H54 (cell line): Measurements from ENCODE around the gene GLIS2.
A peak's percentile ranks its signal among the peaks of the same experiment; 100 is the strongest.

Experiments
- DNase-seq: peaks from one replicate; pipeline ENCODE4 v3.0.0; 2011; ENCODE audit warnings: low spot score, mixed read lengths; ENCODE audit not compliant: insufficient read length
- FAIRE-seq: peaks from 3 replicates; lab custom pipeline; 2011; peaks lifted over from hg19 to GRCh38; lab: Jason Lieb, UNC
- POLR2A ChIP-seq: IDR thresholded peaks from 2 replicates; pipeline ENCODE4 v1.6.1; 2011; ENCODE audit warnings: low read depth, mild to moderate bottlenecking, low read length

Gene GLIS2

GRCh38 chr16:4364196-4365013 is 48.5 kb downstream of the GLIS2 start:
- DNase-seq (no peak), FAIRE-seq (no peak)
- TF ChIP-seq POLR2A: no peak

DNA sequence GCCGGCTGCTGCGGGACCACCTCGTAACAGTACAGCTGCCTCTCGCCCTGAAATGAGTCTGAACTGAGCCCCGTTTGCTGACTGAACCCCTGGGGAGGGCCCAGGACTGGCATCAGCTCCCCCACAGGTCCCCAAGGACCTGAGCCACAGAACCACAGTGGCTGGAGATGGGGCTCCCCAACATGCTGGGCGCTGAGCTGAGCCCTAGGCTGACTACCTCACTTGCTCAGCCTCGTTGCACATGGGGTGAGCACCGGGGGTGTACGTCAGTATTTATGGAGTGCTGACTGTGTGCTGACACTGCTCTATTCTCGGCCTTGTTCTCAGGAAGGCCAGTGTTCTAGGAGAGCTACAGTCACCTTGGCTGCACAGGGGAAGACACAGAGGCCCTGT is 49.1 kb downstream of the GLIS2 start:
- no peak for DNase-seq
- no peak for TF ChIP-seq POLR2A
- FAIRE-seq: no peak

DNA sequence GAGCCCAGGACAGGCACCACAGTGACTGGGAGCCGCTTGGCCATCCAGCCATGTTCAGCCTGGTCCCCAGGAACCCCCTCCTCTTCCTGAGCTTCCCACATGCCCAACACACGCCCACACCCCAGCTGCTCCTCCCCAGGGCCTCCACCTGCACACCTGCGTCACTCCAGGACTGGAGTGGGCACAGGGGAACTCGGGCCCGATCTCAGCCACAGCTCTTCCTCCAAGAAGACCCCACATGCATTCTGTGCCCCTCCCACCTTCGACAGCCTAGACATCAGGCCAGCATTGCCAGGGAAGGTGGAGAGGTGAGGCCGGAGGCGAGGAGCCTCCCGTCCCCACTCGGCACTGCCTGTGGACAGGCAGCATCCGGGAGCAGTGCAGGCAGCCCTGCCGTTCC is 49.7 kb downstream of the GLIS2 start:
- FAIRE-seq (no peak), DNase-seq (no peak)
- TF ChIP-seq POLR2A: no peak

GRCh38 chr16:4366016-4366415 is 50.1 kb downstream of the GLIS2 start:
- DNase-seq: no peak
- no peak for FAIRE-seq
- TF ChIP-seq POLR2A: no peak

GRCh38 chr16:4367393-4367856 is 51.6 kb downstream of the GLIS2 start:
- DNase-seq (no peak), FAIRE-seq (no peak)
- no peak for TF ChIP-seq POLR2A

DNA sequence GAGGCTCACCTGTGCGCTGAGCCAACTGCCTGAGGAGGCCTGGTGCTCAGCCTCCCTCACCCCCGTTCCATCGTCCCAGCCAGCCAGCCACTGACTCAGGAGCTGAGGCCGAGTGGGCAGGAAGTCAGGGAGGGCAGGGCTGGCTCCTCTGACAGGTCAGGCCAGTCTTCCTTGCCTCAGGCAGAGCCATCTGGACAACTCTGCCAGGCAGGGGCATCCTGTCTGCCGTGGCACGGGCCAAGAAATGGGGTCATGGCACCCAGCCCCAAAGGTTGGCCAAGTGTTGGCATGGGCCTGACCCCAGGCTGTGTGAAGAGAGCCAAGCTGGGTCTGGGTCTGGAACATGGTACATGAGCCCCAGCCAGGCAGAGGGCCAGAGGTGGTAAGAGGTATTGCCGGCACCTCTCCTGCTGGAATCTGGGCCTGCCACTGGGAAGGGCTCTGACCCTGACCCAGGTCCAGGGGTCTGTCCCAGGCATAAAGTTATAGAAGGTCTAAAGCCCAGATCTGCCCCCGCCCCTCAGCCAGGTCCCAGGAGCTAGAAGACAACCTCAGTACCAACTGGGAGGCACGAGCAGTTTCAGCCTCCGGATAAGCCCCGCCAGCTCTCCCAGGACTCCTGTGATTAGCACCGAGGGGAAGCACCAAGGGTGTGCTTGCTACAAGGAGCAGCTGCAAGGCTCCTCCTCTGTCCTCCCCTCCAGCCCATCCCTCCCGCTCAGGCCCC is 53.3 kb downstream of the GLIS2 start:
- DNase-seq: peak; percentile 90
- FAIRE-seq: peak; percentile 81
- TF ChIP-seq POLR2A: no peak

DNA sequence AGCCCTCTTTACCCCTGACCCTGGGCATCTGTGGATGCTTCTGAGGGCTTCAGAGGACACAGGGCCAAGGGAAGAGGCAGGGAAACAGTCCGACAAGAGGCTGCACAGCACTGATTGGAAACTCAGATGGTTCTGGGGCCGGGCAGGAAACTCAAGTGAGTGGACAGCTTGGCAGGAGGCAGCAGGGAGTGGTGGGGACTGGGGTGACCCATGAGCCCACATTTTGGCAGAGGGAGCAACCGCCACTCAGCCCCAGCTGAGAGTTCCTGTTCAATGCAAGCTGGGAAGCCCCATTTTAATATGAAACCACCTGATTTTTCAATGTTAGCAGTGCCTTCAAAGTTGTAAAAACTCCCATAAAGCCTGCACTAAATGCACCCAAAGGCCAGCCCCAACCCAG is 54.3 kb downstream of the GLIS2 start:
- FAIRE-seq: no peak
- no peak for DNase-seq
- TF ChIP-seq POLR2A: no peak

DNA sequence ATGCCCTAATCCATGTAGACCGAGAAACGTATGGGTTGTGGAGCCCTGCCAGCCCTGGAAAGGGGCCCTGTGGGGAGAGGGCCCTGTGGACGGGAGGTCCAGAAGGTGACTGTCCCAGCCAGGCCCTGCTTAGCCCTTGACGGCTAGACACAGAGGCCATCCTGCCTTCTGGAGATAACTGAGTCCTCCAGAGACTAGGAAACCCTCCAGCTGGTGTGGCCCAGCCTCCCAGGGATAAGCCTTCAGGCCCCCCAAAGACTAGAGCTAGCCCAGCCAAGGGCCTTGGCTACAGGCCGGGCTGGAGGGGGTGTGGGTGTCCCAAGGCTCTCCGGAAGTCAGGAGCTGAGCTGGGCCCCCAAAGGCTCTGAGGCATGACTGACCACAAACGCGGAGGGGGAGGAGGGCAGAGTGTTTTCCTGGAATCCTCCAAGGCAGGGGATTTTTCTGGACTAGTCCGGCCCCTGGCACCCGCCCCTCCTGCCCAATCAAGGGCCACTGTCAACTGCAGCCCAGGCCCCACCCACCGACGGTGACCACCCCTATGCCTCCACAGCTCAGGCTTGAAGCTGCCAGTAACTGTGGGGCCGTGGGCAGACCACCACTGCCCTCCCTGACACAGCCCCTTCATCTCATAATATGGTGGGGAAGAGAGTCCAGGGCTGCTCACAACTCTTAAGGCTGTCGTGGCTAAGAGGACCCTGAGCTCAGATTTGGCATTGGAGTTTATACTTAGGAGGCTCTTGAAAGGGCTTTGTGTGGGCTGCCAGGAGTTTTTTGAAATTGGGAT is 54.9 kb downstream of the GLIS2 start:
- FAIRE-seq: no peak
- DNase-seq: no peak
- no peak for TF ChIP-seq POLR2A

- FAIRE-seq (no peak), DNase-seq (peak; percentile 83)
- peak; percentile 99 for TF ChIP-seq POLR2A
Observed at GRCh38 chr16:4371357-4372000, 55.6 kb downstream of the GLIS2 start, which contains the start of gene VASN. VASN (plus strand) TSS chr16:4371848; CDS start chr16:4380878, 9,030 bp downstream.

GRCh38 chr16:4372001-4372577 is 56.2 kb downstream of the GLIS2 start:
- no peak for TF ChIP-seq POLR2A
- no peak for DNase-seq
- FAIRE-seq: no peak

DNA sequence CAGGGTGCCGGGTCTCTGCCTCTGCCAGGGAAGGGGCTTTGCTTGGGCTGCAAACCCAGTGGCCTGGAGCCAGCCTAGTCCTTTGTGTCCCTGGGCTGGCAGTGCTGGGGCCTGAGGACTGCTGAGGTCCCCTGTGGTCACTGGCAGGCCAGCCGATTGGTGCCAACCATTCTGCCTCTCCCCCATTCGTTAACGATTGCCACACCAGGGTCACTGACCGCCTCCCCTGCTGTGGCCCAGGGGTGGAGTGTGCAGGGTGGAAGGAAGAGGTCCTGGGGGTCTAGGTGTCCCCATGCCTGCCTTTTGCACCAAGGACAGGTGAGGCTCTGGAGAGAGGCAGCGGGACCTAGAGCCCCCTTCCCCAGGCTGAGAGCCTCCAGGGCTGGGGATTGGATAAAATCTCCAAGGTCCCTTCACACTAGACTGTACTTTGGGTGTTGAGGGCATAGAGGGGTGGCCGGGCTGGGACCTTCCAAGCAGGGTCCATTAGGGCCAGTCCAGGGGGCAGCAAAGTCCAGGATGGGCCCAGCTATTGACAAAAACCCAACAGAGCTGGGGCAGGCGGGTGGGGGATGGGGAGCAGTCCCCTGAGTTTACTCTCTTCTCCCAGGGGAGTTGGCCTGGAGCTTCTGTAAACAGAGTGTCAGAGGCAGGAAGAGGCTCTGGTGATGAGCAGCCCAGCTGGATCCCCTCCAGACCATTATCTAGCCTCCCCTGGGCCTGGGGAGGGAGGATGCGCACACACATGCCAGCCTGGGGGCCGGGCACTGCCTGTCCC is 56.9 kb downstream of the GLIS2 start:
- TF ChIP-seq POLR2A: no peak
- FAIRE-seq (no peak), DNase-seq (no peak)

- DNase-seq: no peak
- no peak for FAIRE-seq
- TF ChIP-seq POLR2A: no peak
Observed at GRCh38 chr16:4373356-4373908, 57.6 kb downstream of the GLIS2 start.
